Activated CD8-positive, alpha-beta memory T cell treated with anti-CD3 and anti-CD28 coated beads, Interleukin-2, amount 10 ng/mL, durations not matched to agents 7 days and 5 days (primary cell): ENCODE measurements around the gene MYL2. TPM values are rescaled to one million over a fixed set of nuclear protein-coding genes. Genes with fewer than 3 reads are reported as not detected.
A peak's percentile ranks its signal among the peaks of the same experiment; 100 is the strongest.
"Not testable (repeated sequence)": the region's sequence is repeated elsewhere in the genome, so short reads cannot be mapped to it uniquely, and the experiment has no call there.

Experiments
- ATAC-seq: fragments of 150-1000 bp; cut with Tn5 transposase; one replicate; pipeline ENCODE4 v1.10.0; 2021; ENCODE audit warnings: moderate library complexity
- CTCF ChIA-PET: fragments of 350-600 bp; sonication (Branson Sonifier 250); formaldehyde crosslinking; loops from one replicate; lab custom pipeline; 2021; ENCODE audit warnings: antibody characterized with exemption; lab: Charles Lee
- DNase-seq: peaks from one replicate; pipeline ENCODE4 v3.0.0-alpha.2; 2020
- H3K27ac Mint-ChIP-seq: one replicate; pipeline ENCODE4 v1.8.0; 2021; ENCODE audit warnings: mild to moderate bottlenecking, mixed read lengths
- H3K27me3 Mint-ChIP-seq: one replicate; pipeline ENCODE4 v1.8.0; 2021; ENCODE audit warnings: mixed read lengths
- H3K36me3 Mint-ChIP-seq: one replicate; pipeline ENCODE4 v1.8.0; 2021; ENCODE audit warnings: mild to moderate bottlenecking, mixed read lengths
- H3K4me1 Mint-ChIP-seq: one replicate; pipeline ENCODE4 v1.8.0; 2021; ENCODE audit warnings: mixed read lengths
- H3K4me3 Mint-ChIP-seq: one replicate; pipeline ENCODE4 v1.8.0; 2021; ENCODE audit warnings: mild to moderate bottlenecking, moderate library complexity, mixed read lengths
- H3K9me3 Mint-ChIP-seq: one replicate; pipeline ENCODE4 v1.8.0; 2022; ENCODE audit warnings: low read depth, mixed read lengths
- total RNA-seq, 2 experiments: library from RNA; stranded (reverse); gene quantifications; one replicate each; pipeline ENCODE4 v1.2.3, GENCODE V29; 2021

MYL2 gene
- total RNA-seq: not detected

GRCh38 chr12:110920324-110920910, at the start of gene MYL2:
Gene MYL2 (minus strand): TSS chr12:110920579. CDS start chr12:110920529, 50 bp downstream.
- no peak for DNase-seq
- Mint-ChIP-seq H3K36me3 (no peaks in the 10 kb centered on the region), H3K27me3 (peaks cover 12% of the 10 kb centered on the region), H3K27ac (no peak within 1 kb of the TSS), H3K9me3 (no peaks in the 10 kb centered on the region), H3K4me1 (no peaks in the 10 kb centered on the region), H3K4me3 (no peak within 1 kb of the TSS)
- CTCF ChIA-PET: no interaction called here
- no peak for ATAC-seq

DNA sequence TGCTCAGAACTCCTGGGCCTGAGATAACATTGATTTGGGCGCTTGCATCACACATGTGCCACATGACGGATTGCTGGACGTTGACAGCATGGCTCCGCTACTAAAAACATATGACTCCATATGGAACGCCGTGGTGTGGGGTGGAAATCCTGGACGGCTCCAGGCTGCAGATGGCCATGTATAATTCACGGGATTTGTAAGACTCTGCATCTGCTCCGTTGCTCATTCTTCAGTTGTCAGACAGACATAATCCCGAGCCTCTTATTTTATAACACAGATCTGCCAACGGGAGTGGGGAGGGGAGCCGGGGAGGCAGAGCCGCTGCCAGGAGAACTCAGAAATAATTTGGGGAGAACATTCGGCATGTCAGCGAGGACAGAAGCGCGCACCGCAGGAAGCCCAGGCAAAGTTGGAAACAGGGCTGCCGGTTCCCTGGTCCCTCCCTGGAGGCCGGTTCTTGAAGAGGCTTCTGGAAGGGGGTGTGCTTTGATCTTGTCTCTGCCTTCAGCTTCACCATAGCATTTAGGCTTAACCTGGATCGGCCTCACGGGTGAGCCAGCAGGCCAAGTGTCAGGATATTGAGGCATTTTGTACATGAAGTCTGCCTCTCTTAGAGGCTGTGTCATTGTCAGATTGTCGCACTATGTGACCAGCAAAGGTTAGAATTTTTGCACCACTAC, 45.8 kb upstream of the MYL2 start:
- no peaks in the 10 kb centered on the region for H3K36me3 Mint-ChIP-seq
- ATAC-seq (no peak), DNase-seq (no peak)
- no peak overlapping the region for H3K4me3 Mint-ChIP-seq
- H3K9me3 Mint-ChIP-seq: no peaks in the 10 kb centered on the region
- no peaks in the 10 kb centered on the region for H3K4me1 Mint-ChIP-seq
- H3K27me3 Mint-ChIP-seq: peaks cover 19% of the 10 kb centered on the region
- H3K27ac Mint-ChIP-seq: no peak overlapping the region
- CTCF ChIA-PET: no interaction called here

DNA sequence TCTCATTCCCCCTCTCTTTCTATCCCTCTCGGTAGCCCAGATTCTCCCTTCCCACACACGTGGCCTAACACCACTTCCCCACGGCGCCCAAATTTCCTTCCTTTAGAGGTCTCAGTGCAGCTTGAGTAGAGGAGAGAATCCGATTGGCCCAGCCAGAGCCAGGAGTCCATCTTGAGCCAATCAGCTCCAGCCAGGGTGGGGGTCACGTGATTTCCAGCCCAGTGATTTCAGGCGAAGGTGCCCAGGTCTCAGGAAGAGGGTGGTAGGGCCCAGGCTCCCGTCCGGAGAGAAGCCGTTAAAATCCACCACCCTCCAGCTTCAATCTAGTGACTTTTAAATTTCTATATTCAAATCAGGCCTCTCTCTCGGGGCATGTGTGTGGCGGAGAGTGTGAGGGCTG, 45.2 kb upstream of the MYL2 start:
- no peaks in the 10 kb centered on the region for H3K36me3 Mint-ChIP-seq
- DNase-seq (no peak), ATAC-seq (no peak)
- CTCF ChIA-PET: no interaction called here
- peaks cover 19% of the 10 kb centered on the region for H3K27me3 Mint-ChIP-seq
- H3K4me1 Mint-ChIP-seq: no peaks in the 10 kb centered on the region
- H3K27ac Mint-ChIP-seq: no peak overlapping the region
- H3K4me3 Mint-ChIP-seq: no peak overlapping the region
- no peaks in the 10 kb centered on the region for H3K9me3 Mint-ChIP-seq

DNA sequence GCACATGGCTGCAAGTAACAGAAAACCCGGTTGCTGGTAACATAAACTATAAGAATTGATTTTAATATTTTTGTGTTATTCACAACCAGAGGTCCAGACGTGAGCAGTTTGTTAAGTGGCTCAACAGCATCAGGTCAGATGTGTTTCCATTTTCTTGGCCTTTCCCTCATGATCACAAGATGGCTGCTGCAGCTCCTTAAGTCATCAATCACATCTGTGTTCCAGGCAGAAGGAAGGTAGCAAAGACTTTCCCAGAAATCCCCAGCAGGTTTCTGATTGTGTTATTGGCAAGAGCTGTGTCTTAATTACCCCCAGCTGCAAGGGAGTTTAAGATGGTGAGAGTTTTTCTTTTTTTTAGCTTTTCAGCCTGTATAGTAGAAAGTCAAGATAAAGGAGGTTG, 40.4 kb upstream of the MYL2 start:
- Mint-ChIP-seq H3K27ac (no peak overlapping the region), H3K4me1 (no peaks in the 10 kb centered on the region), H3K9me3 (no peaks in the 10 kb centered on the region), H3K4me3 (no peak overlapping the region), H3K27me3 (peaks cover 29% of the 10 kb centered on the region), H3K36me3 (no peaks in the 10 kb centered on the region)
- ATAC-seq (no peak), DNase-seq (no peak)
- CTCF ChIA-PET: no interaction called here

DNA sequence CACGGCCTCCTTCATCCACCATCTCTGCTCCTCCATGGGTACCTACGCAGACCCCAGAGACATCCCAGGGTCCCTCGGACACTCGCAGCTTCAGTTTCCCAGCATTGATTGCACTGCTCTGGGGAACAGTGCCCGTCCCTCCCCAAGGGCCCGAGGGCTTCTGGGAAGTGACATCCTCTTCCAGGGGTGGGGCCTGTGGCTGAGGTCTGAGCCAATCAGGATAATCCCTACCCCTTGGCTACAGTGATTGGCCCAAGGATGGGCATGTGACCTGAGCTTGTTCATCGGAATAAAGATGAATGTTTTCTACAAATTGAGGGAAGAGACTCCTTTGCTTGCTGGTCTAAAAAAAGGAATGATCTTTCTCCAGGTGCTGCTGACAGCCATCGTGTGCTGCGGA, 37.3 kb upstream of the MYL2 start:
- CTCF ChIA-PET: no interaction called here
- H3K9me3 Mint-ChIP-seq: no peaks in the 10 kb centered on the region
- no peaks in the 10 kb centered on the region for H3K36me3 Mint-ChIP-seq
- H3K27ac Mint-ChIP-seq: no peak overlapping the region
- H3K4me3 Mint-ChIP-seq: no peak overlapping the region
- no peak for DNase-seq
- no peak for ATAC-seq
- H3K27me3 Mint-ChIP-seq: peaks cover 33% of the 10 kb centered on the region
- H3K4me1 Mint-ChIP-seq: no peaks in the 10 kb centered on the region

DNA sequence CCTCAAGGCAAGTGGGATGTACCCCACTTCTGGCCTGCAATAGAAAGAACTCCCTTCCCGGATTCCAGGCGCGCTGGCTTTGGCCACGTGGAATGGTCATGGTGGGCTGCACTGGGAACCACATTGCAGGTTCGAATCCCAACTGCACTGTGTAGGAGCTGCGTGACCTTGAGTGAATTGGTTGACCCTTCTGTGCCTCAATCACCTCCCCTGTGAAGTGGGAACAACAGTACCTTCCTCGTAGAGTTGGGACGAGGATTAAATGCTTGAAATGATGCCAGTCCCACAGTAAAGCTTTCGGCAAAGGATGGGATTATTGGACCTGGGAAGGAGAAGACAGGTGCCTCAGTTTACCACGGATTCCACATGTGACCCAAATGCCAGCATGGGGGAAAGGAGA, 36.8 kb upstream of the MYL2 start:
- no peaks in the 10 kb centered on the region for H3K4me1 Mint-ChIP-seq
- no peak overlapping the region for H3K4me3 Mint-ChIP-seq
- DNase-seq (no peak), ATAC-seq (no peak)
- CTCF ChIA-PET: no interaction called here
- peaks cover 31% of the 10 kb centered on the region for H3K27me3 Mint-ChIP-seq
- no peaks in the 10 kb centered on the region for H3K9me3 Mint-ChIP-seq
- H3K27ac Mint-ChIP-seq: no peak overlapping the region
- no peaks in the 10 kb centered on the region for H3K36me3 Mint-ChIP-seq

DNA sequence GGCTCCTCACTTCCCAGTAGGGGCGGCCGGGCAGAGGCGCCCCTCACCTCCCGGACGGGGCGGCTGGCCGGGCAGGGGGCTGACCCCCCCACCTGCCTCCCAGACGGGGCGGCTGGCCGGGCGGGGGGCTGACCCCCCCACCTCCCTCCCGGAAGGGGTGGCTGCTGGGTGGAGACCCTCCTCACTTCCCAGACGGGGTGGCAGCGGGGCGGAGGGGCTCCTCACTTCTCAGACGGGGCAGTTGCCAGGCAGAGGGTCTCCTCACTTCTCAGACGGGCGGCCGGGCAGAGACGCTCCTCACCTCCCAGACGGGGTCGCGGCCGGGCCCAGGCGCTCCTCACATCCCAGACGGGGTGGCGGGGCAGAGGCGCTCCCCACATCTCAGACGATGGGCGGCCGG, 30.5 kb upstream of the MYL2 start:
- H3K4me3 Mint-ChIP-seq, H3K36me3 Mint-ChIP-seq, CTCF ChIA-PET, H3K9me3 Mint-ChIP-seq, ATAC-seq, H3K27ac Mint-ChIP-seq, DNase-seq, H3K4me1 Mint-ChIP-seq: not testable (repeated sequence)
- peaks cover 14% of the 10 kb centered on the region for H3K27me3 Mint-ChIP-seq

DNA sequence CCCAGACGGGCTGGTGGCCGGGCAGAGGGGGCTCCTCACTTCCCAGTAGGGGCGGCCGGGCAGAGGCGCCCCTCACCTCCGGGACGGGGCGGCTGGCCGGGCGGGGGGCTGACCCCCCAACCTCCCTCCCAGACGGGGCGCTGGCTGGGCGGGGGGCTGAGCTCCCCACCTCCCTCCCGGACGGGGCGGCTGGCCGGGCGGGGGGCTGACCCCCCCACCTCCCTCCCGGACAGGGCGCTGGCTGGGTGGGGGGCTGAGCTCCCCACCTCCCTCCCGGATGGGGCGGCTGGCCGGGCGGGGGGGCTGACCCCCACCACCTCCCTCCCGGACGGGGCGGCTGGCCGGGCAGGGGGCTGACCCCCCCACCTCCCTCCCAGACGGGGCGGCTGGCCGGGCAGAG, 30.1 kb upstream of the MYL2 start:
- H3K4me3 Mint-ChIP-seq, H3K4me1 Mint-ChIP-seq, ATAC-seq, H3K36me3 Mint-ChIP-seq, H3K9me3 Mint-ChIP-seq, H3K27ac Mint-ChIP-seq, CTCF ChIA-PET, DNase-seq: not testable (repeated sequence)
- H3K27me3 Mint-ChIP-seq: peaks cover 14% of the 10 kb centered on the region

DNA sequence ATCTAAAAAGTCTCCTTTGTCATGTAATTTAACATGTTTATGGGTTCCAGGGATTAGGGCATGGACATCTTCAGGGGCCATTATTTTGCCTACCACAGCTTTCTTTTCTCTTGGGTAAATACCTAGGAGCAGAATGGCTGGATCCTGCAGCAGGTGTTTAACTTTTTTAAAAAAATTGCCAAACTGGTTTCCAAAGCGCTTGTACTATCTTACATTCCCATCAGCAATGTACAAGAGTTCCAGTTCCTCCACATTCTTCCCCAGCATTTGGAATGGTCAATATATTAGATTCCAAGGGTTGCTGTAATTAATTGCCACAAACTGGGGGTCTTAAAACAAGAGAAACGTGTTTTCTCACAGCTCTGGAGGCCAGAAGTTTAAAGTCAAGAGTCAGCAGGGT, 27.7 kb upstream of the MYL2 start:
- CTCF ChIA-PET: no interaction called here
- Mint-ChIP-seq H3K4me3 (no peak overlapping the region), H3K36me3 (no peaks in the 10 kb centered on the region)

DNA sequence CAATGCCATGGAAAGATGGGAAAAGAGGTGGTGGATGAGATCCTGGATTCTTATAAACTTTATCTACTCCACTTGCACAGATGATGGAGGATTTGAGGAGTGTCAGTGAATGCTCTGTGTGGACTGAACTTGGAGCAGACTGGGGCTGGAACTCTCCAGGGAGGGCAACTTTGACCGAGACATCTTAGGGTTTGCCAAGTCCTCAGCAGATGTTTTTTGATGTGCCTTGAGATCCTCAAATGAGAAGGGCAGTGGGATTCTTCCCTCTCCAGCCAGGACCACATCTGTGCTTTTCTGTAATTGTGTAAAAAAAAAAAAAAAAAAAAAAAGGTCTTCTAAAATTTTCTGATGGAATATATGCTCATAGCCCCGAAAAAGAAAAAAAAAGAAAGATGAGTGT, 23.0 kb upstream of the MYL2 start:
- Mint-ChIP-seq H3K4me3 (no peak overlapping the region), H3K4me1 (no peaks in the 10 kb centered on the region), H3K27me3 (peaks cover 12% of the 10 kb centered on the region), H3K27ac (no peak overlapping the region), H3K36me3 (no peaks in the 10 kb centered on the region), H3K9me3 (no peaks in the 10 kb centered on the region)
- ATAC-seq: no peak
- CTCF ChIA-PET: no interaction called here
- no peak for DNase-seq

More for the DNA sequence above, 27.7 kb upstream of the MYL2 start:
- no peaks in the 10 kb centered on the region for H3K4me1 Mint-ChIP-seq
- no peak overlapping the region for H3K27ac Mint-ChIP-seq
- H3K27me3 Mint-ChIP-seq: peaks cover 11% of the 10 kb centered on the region
- no peak for DNase-seq
- no peak for ATAC-seq
- no peaks in the 10 kb centered on the region for H3K9me3 Mint-ChIP-seq

DNA sequence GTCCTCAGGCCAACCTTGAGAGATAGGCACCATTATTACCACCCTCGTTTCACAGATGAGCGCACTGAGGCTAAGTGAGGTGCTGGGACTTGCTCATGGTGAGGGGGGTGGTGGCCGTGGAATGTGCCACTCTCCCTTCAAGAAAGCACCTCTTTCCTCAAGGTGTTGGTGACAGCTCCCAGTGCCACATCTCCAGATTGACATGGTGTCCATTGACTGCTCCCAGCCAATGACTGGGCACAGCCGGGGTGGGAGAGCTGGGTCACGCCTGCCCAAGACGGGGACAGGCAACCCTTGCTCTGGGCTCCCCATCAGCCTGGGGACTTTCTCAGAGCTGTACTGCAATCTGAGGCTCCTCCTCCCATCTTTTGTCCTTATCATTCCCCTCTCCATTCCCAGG, 21.0 kb upstream of the MYL2 start:
- Mint-ChIP-seq H3K9me3 (no peaks in the 10 kb centered on the region), H3K4me1 (peaks cover 4% of the 10 kb centered on the region), H3K27me3 (peaks cover 21% of the 10 kb centered on the region), H3K36me3 (no peaks in the 10 kb centered on the region), H3K27ac (no peak overlapping the region), H3K4me3 (no peak overlapping the region)
- ATAC-seq (no peak), DNase-seq (no peak)
- CTCF ChIA-PET: interaction anchor here (1.0 kb wide), 1 partner anchor 12 kb away, joined by 3 read pairs; no protein-coding TSS in a partner anchor

GRCh38 chr12:110940933-110941332, 20.6 kb upstream of the MYL2 start:
- DNase-seq (no peak), ATAC-seq (no peak)
- H3K4me1 Mint-ChIP-seq: peaks cover 4% of the 10 kb centered on the region
- H3K4me3 Mint-ChIP-seq: no peak overlapping the region
- H3K9me3 Mint-ChIP-seq: no peaks in the 10 kb centered on the region
- H3K27ac Mint-ChIP-seq: no peak overlapping the region
- CTCF ChIA-PET: interaction anchor here (1.0 kb wide), 1 partner anchor 11 kb away, joined by 3 read pairs; no protein-coding TSS in a partner anchor
- no peaks in the 10 kb centered on the region for H3K36me3 Mint-ChIP-seq
- H3K27me3 Mint-ChIP-seq: peaks cover 22% of the 10 kb centered on the region

GRCh38 chr12:110940296-110940695, 19.9 kb upstream of the MYL2 start:
- DNase-seq: no peak
- no peak for ATAC-seq
- peaks cover 4% of the 10 kb centered on the region for H3K4me1 Mint-ChIP-seq
- peaks cover 22% of the 10 kb centered on the region for H3K27me3 Mint-ChIP-seq
- no peak overlapping the region for H3K4me3 Mint-ChIP-seq
- CTCF ChIA-PET: interaction anchor here (1.0 kb wide), 1 partner anchor 11 kb away, joined by 3 read pairs; no protein-coding TSS in a partner anchor
- H3K36me3 Mint-ChIP-seq: no peaks in the 10 kb centered on the region
- H3K27ac Mint-ChIP-seq: no peak overlapping the region
- H3K9me3 Mint-ChIP-seq: no peaks in the 10 kb centered on the region

DNA sequence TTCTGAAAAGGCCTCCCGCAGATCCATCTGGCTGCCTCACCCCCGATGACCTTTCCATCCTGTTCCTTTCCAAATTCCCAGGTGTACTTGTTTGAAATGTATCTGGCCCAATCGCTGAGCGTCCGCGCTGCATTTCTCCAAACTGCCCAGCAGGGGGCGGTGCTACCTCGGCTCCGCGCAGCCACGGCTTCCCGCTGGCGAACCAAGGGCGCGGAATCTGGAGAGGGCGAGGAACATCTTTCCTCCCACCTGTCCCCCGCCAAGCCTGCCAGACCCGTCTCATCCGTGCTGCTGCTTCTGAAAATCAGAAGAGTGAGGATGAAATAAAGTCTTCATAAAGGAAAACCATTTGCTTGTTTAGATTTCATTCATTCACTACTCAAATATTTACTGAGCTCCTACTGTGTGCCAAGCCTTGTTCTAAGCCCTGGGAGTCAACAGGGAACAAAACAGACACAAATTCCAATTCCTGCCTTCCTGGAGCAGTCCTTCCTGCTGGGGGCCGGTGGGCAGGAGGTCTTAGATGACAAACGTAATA, 16.8 kb upstream of the MYL2 start:
- Mint-ChIP-seq H3K4me1 (peaks cover 4% of the 10 kb centered on the region), H3K36me3 (no peaks in the 10 kb centered on the region), H3K4me3 (no peak overlapping the region), H3K9me3 (no peaks in the 10 kb centered on the region), H3K27ac (no peak overlapping the region), H3K27me3 (peaks cover 15% of the 10 kb centered on the region)
- CTCF ChIA-PET: interaction anchor here (0.7 to 1.5 kb wide), 11 partner anchors 8 to 387 kb away, joined by 3 to 7 read pairs (median 3); no protein-coding TSS in a partner anchor
- DNase-seq: peak; percentile 51
- ATAC-seq: peak; percentile 60
